Measurements from ENCODE around the gene TNP2. TPM values are rescaled to one million over a fixed set of nuclear protein-coding genes. Genes with fewer than 3 reads are reported as not detected.

TNP2 gene
- total and polyA plus RNA-seq, 2 experiments from 2014 or later = not detected

GRCh38 chr16:11271610-11272009 lies 2.5 kb upstream of the TNP2 start:
- DNase-seq (ENCODE audit: low spot score) = no peak
- H4K20me1 ChIP-seq (replicated peaks; ENCODE audit: insufficient read depth) = no peaks in the 10 kb centered on the region
- 0 out of 2 replicates have a peak, but pooled peaks cover 3% of the 10 kb centered on the region for H3F3A ChIP-seq (replicated peaks; ENCODE audit: low read depth)
- H3K9me2 ChIP-seq (ENCODE audit: insufficient read depth) = peaks cover 3% of the 10 kb centered on the region; the same call in 1 of the 2 replicates
- H3K27me3 ChIP-seq (ENCODE audit: insufficient read depth) = no peaks in the 10 kb centered on the region
- no peak overlapping the region for H3K27ac ChIP-seq (ENCODE audit: low read depth)
- Mint-ChIP-seq H3K27ac (no peak overlapping the region), H3K4me1 (peaks cover 11% of the 10 kb centered on the region), H3K4me3 (no peak overlapping the region), H3K36me3 (ENCODE audit: low read depth) (no peaks in the 10 kb centered on the region), H3K9me3 (no peaks in the 10 kb centered on the region; the same call in 2 of the 3 replicates), H3K27me3 (ENCODE audit: insufficient read depth, low read depth, poor library complexity) (peaks cover 10% of the 10 kb centered on the region)
- ATAC-seq = no peak
- no peaks in the 10 kb centered on the region for H3K79me2 ChIP-seq (replicated peaks; ENCODE audit: insufficient read depth)
- no peaks in the 10 kb centered on the region for H3K36me3 ChIP-seq (ENCODE audit: insufficient read depth)
- no peak for TF ChIP-seq ETS1 (IDR thresholded peaks at IDR 0.05)
- TF ChIP-seq, protein P1, sequence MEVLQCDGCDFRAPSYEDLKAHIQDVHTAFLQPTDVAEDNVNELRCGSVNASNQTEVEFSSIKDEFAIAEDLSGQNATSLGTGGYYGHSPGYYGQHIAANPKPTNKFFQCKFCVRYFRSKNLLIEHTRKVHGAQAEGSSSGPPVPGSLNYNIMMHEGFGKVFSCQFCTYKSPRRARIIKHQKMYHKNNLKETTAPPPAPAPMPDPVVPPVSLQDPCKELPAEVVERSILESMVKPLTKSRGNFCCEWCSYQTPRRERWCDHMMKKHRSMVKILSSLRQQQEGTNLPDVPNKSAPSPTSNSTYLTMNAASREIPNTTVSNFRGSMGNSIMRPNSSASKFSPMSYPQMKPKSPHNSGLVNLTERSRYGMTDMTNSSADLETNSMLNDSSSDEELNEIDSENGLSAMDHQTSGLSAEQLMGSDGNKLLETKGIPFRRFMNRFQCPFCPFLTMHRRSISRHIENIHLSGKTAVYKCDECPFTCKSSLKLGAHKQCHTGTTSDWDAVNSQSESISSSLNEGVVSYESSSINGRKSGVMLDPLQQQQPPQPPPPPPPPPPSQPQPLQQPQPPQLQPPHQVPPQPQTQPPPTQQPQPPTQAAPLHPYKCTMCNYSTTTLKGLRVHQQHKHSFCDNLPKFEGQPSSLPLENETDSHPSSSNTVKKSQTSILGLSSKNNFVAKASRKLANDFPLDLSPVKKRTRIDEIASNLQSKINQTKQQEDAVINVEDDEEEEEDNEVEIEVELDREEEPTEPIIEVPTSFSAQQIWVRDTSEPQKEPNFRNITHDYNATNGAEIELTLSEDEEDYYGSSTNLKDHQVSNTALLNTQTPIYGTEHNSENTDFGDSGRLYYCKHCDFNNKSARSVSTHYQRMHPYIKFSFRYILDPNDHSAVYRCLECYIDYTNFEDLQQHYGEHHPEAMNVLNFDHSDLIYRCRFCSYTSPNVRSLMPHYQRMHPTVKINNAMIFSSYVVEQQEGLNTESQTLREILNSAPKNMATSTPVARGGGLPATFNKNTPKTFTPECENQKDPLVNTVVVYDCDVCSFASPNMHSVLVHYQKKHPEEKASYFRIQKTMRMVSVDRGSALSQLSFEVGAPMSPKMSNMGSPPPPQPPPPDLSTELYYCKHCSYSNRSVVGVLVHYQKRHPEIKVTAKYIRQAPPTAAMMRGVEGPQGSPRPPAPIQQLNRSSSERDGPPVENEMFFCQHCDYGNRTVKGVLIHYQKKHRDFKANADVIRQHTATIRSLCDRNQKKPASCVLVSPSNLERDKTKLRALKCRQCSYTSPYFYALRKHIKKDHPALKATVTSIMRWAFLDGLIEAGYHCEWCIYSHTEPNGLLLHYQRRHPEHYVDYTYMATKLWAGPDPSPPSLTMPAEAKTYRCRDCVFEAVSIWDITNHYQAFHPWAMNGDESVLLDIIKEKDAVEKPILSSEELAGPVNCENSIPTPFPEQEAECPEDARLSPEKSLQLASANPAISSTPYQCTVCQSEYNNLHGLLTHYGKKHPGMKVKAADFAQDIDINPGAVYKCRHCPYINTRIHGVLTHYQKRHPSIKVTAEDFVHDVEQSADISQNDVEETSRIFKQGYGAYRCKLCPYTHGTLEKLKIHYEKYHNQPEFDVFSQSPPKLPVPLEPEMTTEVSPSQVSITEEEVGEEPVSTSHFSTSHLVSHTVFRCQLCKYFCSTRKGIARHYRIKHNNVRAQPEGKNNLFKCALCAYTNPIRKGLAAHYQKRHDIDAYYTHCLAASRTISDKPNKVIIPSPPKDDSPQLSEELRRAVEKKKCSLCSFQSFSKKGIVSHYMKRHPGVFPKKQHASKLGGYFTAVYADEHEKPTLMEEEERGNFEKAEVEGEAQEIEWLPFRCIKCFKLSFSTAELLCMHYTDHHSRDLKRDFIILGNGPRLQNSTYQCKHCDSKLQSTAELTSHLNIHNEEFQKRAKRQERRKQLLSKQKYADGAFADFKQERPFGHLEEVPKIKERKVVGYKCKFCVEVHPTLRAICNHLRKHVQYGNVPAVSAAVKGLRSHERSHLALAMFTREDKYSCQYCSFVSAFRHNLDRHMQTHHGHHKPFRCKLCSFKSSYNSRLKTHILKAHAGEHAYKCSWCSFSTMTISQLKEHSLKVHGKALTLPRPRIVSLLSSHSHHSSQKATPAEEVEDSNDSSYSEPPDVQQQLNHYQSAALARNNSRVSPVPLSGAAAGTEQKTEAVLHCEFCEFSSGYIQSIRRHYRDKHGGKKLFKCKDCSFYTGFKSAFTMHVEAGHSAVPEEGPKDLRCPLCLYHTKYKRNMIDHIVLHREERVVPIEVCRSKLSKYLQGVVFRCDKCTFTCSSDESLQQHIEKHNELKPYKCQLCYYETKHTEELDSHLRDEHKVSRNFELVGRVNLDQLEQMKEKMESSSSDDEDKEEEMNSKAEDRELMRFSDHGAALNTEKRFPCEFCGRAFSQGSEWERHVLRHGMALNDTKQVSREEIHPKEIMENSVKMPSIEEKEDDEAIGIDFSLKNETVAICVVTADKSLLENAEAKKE (CRISPR knock-in tag; IDR thresholded peaks at IDR 0.05) = no peak
- TF ChIP-seq EZH2phosphoT487 (IDR thresholded peaks at IDR 0.05; ENCODE audit: unreplicated experiment) = no peak
- TF ChIP-seq JUNB (IDR thresholded peaks at IDR 0.05; ENCODE audit: unreplicated experiment) = no peak
- no peak for TF ChIP-seq ZNF331 (CRISPR knock-in tag; IDR thresholded peaks at IDR 0.05; ENCODE audit: low read depth)
- no peak for TF ChIP-seq STAT1 (IDR thresholded peaks at IDR 0.05; ENCODE audit: unreplicated experiment)
- TF ChIP-seq NANOG (IDR thresholded peaks at IDR 0.05; ENCODE audit: borderline replicate concordance) = no peak
- TF ChIP-seq EZH2 (IDR thresholded peaks at IDR 0.05; ENCODE audit: low read depth, unreplicated experiment) = no peak
- TF ChIP-seq, protein P2, sequence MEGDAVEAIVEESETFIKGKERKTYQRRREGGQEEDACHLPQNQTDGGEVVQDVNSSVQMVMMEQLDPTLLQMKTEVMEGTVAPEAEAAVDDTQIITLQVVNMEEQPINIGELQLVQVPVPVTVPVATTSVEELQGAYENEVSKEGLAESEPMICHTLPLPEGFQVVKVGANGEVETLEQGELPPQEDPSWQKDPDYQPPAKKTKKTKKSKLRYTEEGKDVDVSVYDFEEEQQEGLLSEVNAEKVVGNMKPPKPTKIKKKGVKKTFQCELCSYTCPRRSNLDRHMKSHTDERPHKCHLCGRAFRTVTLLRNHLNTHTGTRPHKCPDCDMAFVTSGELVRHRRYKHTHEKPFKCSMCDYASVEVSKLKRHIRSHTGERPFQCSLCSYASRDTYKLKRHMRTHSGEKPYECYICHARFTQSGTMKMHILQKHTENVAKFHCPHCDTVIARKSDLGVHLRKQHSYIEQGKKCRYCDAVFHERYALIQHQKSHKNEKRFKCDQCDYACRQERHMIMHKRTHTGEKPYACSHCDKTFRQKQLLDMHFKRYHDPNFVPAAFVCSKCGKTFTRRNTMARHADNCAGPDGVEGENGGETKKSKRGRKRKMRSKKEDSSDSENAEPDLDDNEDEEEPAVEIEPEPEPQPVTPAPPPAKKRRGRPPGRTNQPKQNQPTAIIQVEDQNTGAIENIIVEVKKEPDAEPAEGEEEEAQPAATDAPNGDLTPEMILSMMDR (conservative IDR thresholded peaks at IDR 0.05; ENCODE audit: low read depth in 2 of 2) = no peak
- TF ChIP-seq POLR2AphosphoS5 (IDR thresholded peaks at IDR 0.05; ENCODE audit: low read depth) = no peak
- TF ChIP-seq ZNF114 (CRISPR knock-in tag; IDR thresholded peaks at IDR 0.05) = no peak
- no peak for TF ChIP-seq CREB1 (CRISPR knock-in tag; IDR thresholded peaks at IDR 0.05; ENCODE audit: low read depth)
- TF ChIP-seq REST (IDR thresholded peaks at IDR 0.05; ENCODE audit: unreplicated experiment) = no peak
- no peaks in the 10 kb centered on the region; the same call in 1 of the 2 replicates for H3K4me1 ChIP-seq (ENCODE audit: insufficient read depth)
- H3K4me2 ChIP-seq = no peak overlapping the region
- H3K4me3 ChIP-seq = no peak overlapping the region
- no peak overlapping the region for H2AFZ ChIP-seq
